OCI-LY3 (cell line): Measurements from ENCODE around the gene CCR7.

Experiments
- EZH2phosphoT487 ChIP-seq: fragments of 200-600 bp; shearing (Covaris generic); IDR thresholded peaks from 2 replicates; pipeline ENCODE4 v1.6.1; 2018; ENCODE audit warnings: antibody characterized with exemption, mixed run types, low read depth
- TF ChIP-seq, protein P1 (sequence below): fragments of 200-600, 300-600 bp; sonication (generic); IDR thresholded peaks from 2 replicates; pipeline ENCODE4 v1.5.1; 2014; ENCODE audit warnings: antibody characterized with exemption, low read length, low read depth

GRCh38 chr17:40545660-40546059, 19.6 kb downstream of the CCR7 start:
- TF ChIP-seq, protein P1, sequence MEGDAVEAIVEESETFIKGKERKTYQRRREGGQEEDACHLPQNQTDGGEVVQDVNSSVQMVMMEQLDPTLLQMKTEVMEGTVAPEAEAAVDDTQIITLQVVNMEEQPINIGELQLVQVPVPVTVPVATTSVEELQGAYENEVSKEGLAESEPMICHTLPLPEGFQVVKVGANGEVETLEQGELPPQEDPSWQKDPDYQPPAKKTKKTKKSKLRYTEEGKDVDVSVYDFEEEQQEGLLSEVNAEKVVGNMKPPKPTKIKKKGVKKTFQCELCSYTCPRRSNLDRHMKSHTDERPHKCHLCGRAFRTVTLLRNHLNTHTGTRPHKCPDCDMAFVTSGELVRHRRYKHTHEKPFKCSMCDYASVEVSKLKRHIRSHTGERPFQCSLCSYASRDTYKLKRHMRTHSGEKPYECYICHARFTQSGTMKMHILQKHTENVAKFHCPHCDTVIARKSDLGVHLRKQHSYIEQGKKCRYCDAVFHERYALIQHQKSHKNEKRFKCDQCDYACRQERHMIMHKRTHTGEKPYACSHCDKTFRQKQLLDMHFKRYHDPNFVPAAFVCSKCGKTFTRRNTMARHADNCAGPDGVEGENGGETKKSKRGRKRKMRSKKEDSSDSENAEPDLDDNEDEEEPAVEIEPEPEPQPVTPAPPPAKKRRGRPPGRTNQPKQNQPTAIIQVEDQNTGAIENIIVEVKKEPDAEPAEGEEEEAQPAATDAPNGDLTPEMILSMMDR: no peak
- no peak for TF ChIP-seq EZH2phosphoT487
